Activated CD4-positive, alpha-beta T cell treated with anti-CD3 and anti-CD28 coated beads, Interleukin-2, amount 10 ng/mL, durations not matched to agents 24 days and 14 days (primary cell): Measurements from ENCODE around the gene OTUB2. TPM values are rescaled to one million over a fixed set of nuclear protein-coding genes. Genes with fewer than 3 reads are reported as not detected.

Experiments
- DNase-seq: peaks from one replicate; pipeline ENCODE4 v3.0.0; 2022
- H3K27ac Mint-ChIP-seq: one replicate; pipeline ENCODE4 v1.8.0; 2022; ENCODE audit warnings: mild to moderate bottlenecking, mixed read lengths
- H3K27me3 Mint-ChIP-seq: one replicate; pipeline ENCODE4 v1.8.0; 2022; ENCODE audit warnings: mixed read lengths
- H3K36me3 Mint-ChIP-seq: one replicate; pipeline ENCODE4 v1.8.0; 2022; ENCODE audit warnings: low read depth, mild to moderate bottlenecking, mixed read lengths
- H3K4me1 Mint-ChIP-seq: one replicate; pipeline ENCODE4 v1.8.0; 2021; ENCODE audit warnings: mixed read lengths
- H3K4me3 Mint-ChIP-seq: one replicate; pipeline ENCODE4 v1.8.0; 2022; ENCODE audit warnings: mild to moderate bottlenecking, moderate library complexity, mixed read lengths
- H3K9me3 Mint-ChIP-seq: one replicate; pipeline ENCODE4 v1.8.0; 2021; ENCODE audit warnings: mixed read lengths
- intact Hi-C: fragments of 100-400 bp; cut with micrococcal nuclease; formaldehyde crosslinking; loops from one replicate; pipeline ENCODE4 v1.15.1; 2023
- total RNA-seq: library from RNA; stranded (reverse); gene quantifications from 2 replicates; pipeline ENCODE4 v1.2.3, GENCODE V29; 2022

OTUB2 gene
- total RNA-seq, 1 donor from 2014 or later = 1.7 TPM

DNA sequence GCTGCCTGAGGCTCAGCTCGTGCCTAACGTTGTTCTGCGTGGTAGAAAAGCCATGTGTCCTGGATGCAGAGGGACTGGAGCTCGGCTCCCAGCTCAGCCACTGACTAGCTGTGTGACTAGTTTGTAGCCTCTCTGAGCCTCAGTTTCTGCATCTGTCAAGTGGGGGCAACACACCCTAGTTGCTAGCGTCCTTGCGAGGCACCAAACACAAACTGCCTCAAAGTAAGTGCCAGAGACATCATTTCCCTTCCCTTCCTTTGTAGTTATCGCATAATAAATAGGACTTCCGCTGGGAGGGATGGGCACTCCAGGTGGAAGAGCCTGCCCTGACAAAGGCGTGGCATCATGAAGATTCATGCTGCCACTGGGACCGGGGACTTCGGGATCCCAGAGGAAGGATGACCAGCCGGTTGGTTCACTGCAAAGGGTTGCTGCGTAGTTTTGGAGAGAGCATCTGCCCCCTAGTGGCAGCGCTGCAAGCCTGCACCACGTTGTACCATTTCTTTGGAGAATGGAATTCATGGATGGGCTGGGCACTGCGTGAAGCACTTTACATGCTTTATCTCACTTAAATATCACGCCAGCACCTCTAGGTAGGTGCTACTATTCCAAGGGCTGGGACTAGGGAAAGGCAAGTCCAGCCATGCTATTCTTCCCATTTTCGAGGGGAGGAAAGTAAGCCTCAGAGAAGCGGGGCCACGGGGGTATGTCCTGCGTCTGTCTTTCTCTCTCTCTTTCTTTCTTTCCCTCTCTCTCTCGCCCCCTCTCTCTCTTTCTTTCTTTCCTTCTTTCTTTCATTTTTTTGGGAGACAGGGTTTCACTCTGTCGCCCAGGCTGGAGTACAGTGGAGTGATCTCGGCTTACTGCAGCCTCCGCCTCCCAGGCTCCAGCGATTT is 24.4 kb upstream of the OTUB2 start:
- Mint-ChIP-seq H3K27ac (peak overlapping the region; percentile 77), H3K4me3 (peak overlapping the region; percentile 32), H3K36me3 (no peaks in the 10 kb centered on the region), H3K27me3 (no peaks in the 10 kb centered on the region), H3K4me1 (peaks cover 39% of the 10 kb centered on the region), H3K9me3 (no peaks in the 10 kb centered on the region)
- DNase-seq = peak; percentile 88
- intact Hi-C loops = loop anchor here (1.0 kb wide), 2 partner anchors 25 to 62 kb away; partner anchors contain the start of gene ASB2

DNA sequence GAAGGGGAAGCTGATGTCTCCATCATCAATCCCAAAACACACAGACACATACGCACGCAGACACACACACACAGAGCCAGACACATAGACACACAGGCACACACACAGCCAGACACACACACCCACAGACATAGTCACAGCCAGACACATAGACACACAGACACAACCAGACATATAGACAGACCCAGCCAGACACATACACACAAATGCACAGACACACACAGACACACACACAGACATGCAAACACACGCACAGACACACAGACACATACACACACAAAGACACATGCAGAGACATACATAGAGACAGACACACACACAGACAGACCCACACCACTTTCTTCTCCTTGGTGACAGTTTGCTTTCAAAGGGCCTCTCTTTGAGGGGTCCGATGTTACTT is 22.7 kb upstream of the OTUB2 start:
- Mint-ChIP-seq H3K9me3 (no peaks in the 10 kb centered on the region), H3K4me3 (no peak overlapping the region), H3K36me3 (no peaks in the 10 kb centered on the region), H3K27me3 (no peaks in the 10 kb centered on the region), H3K4me1 (peaks cover 38% of the 10 kb centered on the region), H3K27ac (peak overlapping the region; percentile 7)
- no peak for DNase-seq
- intact Hi-C loops = no loop called here

DNA sequence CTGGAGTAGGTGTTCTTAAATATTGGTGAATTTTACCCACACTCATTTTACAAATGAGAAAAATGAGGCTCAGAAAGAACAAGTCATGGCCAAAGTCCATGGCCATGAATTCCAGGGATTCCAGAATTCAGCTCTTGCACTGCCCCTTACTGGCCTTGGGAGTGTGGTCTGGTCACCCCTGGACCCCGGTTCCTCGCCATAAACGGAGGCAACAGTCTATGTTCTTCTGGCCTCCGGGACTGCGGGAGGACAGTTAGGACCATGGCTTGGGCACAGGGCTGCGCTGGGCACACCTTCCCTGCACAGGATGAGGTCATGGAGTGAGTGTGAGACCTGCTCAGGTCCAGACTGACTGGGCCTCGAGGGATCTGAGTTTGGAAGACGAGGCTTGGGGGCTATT is 22.1 kb upstream of the OTUB2 start:
- Mint-ChIP-seq H3K27me3 (no peaks in the 10 kb centered on the region), H3K9me3 (no peaks in the 10 kb centered on the region), H3K27ac (no peak overlapping the region), H3K4me1 (peaks cover 37% of the 10 kb centered on the region), H3K36me3 (no peaks in the 10 kb centered on the region), H3K4me3 (no peak overlapping the region)
- intact Hi-C loops = no loop called here
- no peak for DNase-seq

DNA sequence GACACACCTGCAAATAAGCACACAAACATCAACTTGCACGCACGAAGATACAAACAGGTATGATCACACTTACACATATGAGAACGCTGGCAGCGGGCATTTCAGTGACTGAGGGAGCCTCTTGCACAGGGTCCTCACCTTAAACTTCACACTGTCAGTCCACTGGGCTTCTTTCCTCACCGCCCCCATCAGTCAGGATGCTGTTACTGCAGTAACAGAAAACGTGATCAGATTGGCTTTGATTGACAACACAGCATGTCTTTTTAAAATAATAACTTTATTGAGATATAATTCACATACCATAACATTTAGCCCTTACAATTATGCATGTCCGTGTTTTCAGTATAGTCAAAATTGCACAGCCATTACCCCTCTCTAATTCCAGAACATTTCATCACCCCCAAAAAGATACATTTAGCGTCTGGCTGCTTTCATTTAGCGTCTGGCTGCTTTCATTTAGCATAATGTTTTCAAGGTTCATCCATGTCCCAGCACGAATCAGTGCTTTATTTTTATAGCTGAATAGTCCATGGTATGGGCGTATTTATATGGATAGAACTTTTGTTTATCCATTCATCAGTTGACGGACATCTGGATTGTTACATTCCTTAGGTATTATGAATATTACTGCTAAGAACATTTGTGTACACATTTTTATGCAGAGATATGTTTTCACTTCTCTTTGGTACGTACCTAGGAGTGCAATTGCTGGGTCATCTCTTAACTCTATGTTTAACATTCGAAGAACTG is 20.6 kb upstream of the OTUB2 start:
- intact Hi-C loops = loop anchor here (1.0 kb wide), 2 partner anchors 41 to 66 kb away; no protein-coding TSS in a partner anchor
- no peak overlapping the region for H3K27ac Mint-ChIP-seq
- H3K9me3 Mint-ChIP-seq = no peaks in the 10 kb centered on the region
- peaks cover 44% of the 10 kb centered on the region for H3K4me1 Mint-ChIP-seq
- no peak overlapping the region for H3K4me3 Mint-ChIP-seq
- no peaks in the 10 kb centered on the region for H3K36me3 Mint-ChIP-seq
- no peaks in the 10 kb centered on the region for H3K27me3 Mint-ChIP-seq
- peak; percentile 78 for DNase-seq

DNA sequence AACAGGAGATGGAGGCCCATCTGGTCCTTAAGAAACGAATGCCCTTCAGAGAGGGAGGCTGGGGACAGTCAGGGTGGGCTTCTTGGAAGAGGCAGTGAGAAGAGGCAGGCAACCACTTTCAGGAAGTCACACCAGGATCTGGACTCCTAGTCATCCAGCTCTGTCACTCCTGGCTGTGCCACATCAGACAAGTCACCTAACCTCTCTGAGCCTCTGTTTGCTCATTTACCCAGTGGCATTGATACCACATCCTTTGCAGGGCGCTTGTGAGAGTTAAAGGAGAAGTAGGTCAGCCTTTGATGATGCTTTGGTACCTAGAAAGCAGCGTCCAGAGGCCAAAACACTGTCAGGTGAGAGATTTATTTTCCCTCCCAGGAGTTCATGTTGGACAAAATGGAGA is 17.9 kb upstream of the OTUB2 start:
- peaks cover 50% of the 10 kb centered on the region for H3K4me1 Mint-ChIP-seq
- no peak for DNase-seq
- no peaks in the 10 kb centered on the region for H3K36me3 Mint-ChIP-seq
- no peak overlapping the region for H3K4me3 Mint-ChIP-seq
- H3K27ac Mint-ChIP-seq = no peak overlapping the region
- no peaks in the 10 kb centered on the region for H3K9me3 Mint-ChIP-seq
- intact Hi-C loops = no loop called here
- no peaks in the 10 kb centered on the region for H3K27me3 Mint-ChIP-seq

DNA sequence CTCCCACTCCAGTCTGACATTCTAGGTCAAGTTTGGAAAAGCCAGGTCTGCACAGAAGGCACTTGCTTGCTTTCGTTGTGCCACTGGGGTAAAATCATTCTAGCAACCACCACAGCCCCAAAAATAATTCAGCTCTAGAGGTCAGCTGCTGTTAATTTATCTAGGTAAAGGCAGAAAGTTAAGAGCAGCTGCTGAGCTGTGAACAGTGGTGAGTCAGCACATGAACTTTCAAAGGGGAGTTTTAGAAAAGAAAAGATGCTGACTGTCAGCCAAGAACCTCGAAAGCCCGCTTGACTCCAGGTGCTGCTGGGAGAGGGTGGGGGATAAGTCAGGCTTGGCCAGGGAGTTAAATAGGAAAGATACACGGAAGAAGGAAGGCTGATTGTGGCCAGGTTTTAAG is 16.4 kb upstream of the OTUB2 start:
- intact Hi-C loops = no loop called here
- H3K4me3 Mint-ChIP-seq = peak overlapping the region; percentile 49
- H3K27me3 Mint-ChIP-seq = no peaks in the 10 kb centered on the region
- H3K27ac Mint-ChIP-seq = peak overlapping the region; percentile 48
- DNase-seq = no peak
- H3K9me3 Mint-ChIP-seq = no peaks in the 10 kb centered on the region
- H3K4me1 Mint-ChIP-seq = peaks cover 51% of the 10 kb centered on the region
- H3K36me3 Mint-ChIP-seq = peaks cover 2% of the 10 kb centered on the region

DNA sequence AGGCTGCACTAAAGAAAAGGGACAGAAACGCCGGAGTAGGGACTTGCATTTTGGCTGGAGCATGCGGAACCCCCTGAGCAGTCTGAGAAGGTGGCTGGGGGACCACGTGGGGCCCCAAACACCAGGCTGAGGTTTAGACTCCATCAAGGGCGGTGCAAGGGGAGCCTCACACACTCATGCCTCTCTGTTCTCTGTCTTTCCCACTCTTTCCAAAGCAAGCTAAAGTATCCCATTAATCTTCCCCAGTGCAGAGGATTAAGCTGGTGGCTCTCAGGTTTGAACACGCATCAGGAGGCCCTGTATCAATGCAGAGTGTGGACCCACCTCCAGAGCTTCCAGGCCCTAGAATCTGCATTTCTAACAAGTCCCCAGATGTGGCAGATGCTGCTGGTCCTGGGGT is 15.5 kb upstream of the OTUB2 start:
- Mint-ChIP-seq H3K9me3 (no peaks in the 10 kb centered on the region), H3K27me3 (no peaks in the 10 kb centered on the region), H3K27ac (no peak overlapping the region), H3K4me1 (peaks cover 48% of the 10 kb centered on the region), H3K4me3 (no peak overlapping the region), H3K36me3 (peaks cover 2% of the 10 kb centered on the region)
- no peak for DNase-seq
- intact Hi-C loops = no loop called here

DNA sequence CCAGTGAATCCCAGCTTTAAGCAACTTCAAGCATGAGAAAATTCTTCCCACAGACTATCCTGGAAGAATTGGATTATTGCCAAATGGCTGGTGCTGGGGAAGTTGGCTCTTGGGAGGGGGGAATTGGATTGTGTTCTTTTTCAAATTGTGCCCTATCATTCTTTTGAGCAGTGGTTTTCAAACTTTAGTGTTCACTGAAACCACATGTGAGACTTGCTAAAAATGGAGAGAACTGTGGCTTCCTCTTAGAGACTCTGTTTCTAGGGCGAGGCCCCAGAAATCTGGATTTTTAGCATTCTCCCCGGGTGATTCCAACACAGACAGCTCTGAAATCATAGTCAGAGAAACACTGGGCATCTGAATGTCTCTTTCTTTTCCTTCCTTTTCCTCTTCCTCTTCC is 14.3 kb upstream of the OTUB2 start:
- H3K9me3 Mint-ChIP-seq = no peaks in the 10 kb centered on the region
- H3K36me3 Mint-ChIP-seq = peaks cover 2% of the 10 kb centered on the region
- intact Hi-C loops = loop anchor here (1.0 kb wide), 1 partner anchor 10 kb away; no protein-coding TSS in a partner anchor
- peak; percentile 81 for DNase-seq
- peak overlapping the region; percentile 62 for H3K27ac Mint-ChIP-seq
- H3K4me1 Mint-ChIP-seq = peaks cover 46% of the 10 kb centered on the region
- H3K27me3 Mint-ChIP-seq = no peaks in the 10 kb centered on the region
- peak overlapping the region; percentile 56 for H3K4me3 Mint-ChIP-seq

DNA sequence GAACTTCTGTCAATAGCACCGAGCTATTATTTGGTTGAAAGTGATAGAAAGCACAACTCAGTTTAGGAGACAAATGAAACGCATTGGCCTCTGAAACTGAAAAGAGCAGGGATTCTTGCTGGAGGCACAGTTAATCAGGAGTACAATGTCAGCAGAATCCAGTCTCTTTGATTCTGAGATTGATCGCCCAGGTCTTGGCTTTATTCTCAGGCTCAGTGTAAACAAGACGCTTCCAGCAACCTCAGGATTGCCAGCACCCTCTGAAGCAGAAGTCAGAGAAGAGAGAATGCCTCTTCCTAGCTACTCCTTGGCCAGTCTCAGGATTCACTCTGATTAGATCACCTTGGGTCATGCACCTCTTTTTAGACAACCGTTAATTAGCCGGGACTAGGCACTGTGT is 11.8 kb upstream of the OTUB2 start:
- no peak for DNase-seq
- Mint-ChIP-seq H3K4me1 (peaks cover 32% of the 10 kb centered on the region), H3K27me3 (peaks cover 10% of the 10 kb centered on the region), H3K36me3 (peaks cover 2% of the 10 kb centered on the region), H3K27ac (no peak overlapping the region), H3K4me3 (no peak overlapping the region), H3K9me3 (no peaks in the 10 kb centered on the region)
- intact Hi-C loops = no loop called here

DNA sequence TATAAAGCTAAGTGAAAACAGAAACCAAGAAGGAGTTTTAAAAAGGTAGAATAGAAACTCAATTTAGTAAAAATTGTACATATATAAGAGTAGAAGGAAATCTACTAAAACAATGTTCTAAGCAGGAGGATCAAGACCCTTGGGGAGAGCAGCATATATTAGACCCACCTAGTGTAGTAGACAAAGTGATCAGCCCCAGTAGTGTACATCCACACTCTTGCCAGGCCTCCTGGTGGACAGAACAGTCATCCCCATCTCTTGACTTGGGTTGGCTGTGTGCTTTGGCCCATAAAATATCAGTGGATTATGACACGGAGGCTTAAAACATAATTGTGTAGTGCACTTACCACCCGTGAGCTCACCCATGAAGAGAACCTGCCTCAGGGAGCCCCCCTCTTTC is 10.9 kb upstream of the OTUB2 start:
- intact Hi-C loops = no loop called here

DNA sequence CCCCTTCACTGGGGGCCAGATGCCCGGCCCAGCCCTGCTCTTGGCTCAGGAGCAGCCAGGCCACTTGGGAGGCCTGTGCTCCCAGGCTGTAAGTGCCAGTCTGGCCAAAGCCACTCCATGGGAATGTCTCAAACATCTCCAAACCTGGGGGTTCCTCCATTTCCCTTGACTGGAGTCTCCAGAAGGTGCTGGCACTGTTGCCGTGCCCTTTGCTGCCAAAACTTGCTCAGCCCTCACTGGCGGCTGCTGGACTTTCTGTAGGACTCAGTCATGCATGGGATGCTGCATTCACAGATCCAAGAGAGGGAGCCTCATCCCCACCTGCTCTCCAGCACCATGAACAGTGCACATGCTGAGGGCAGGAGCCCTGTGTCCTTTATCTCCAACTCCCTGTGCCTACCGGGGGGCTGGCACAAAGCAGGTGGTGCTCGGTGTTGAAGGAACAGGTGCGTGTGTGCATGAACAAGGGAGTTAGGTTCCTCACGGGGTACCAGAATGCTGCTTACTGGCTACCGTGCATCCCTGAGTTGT is 9.6 kb upstream of the OTUB2 start:
- peaks cover 2% of the 10 kb centered on the region for H3K36me3 Mint-ChIP-seq
- intact Hi-C loops = no loop called here
- H3K4me1 Mint-ChIP-seq = peaks cover 27% of the 10 kb centered on the region
- no peak overlapping the region for H3K27ac Mint-ChIP-seq
- no peak overlapping the region for H3K4me3 Mint-ChIP-seq
- no peaks in the 10 kb centered on the region for H3K9me3 Mint-ChIP-seq
- no peak for DNase-seq
- peaks cover 11% of the 10 kb centered on the region for H3K27me3 Mint-ChIP-seq

More for the DNA sequence above, 10.9 kb upstream of the OTUB2 start:
- Mint-ChIP-seq H3K4me3 (no peak overlapping the region), H3K9me3 (no peaks in the 10 kb centered on the region), H3K27ac (no peak overlapping the region), H3K36me3 (peaks cover 2% of the 10 kb centered on the region), H3K27me3 (peaks cover 10% of the 10 kb centered on the region), H3K4me1 (peaks cover 27% of the 10 kb centered on the region)
- no peak for DNase-seq

DNA sequence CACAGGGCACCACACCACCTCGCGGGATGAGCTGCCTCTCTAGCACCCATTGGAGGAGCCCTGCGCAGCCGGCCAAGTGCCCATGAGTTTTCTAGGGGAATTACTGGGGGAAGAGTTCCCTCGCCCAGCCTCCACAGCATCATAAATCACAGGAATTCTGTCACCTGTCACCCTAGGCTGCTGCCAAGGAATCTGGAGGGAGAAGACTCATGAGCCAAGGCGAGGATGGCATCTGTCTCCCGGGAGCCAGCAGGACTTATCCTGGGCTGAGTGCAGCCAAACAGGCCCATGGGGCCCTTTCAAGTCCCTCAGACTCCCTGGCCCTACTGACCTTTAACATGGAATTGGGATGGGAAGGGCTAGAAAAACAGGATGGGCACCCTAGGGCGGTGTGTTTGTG is 7.8 kb upstream of the OTUB2 start:
- H3K27me3 Mint-ChIP-seq = peaks cover 11% of the 10 kb centered on the region
- intact Hi-C loops = no loop called here
- peaks cover 2% of the 10 kb centered on the region for H3K36me3 Mint-ChIP-seq
- H3K27ac Mint-ChIP-seq = no peak overlapping the region
- H3K4me3 Mint-ChIP-seq = no peak overlapping the region
- DNase-seq = no peak
- peaks cover 36% of the 10 kb centered on the region for H3K4me1 Mint-ChIP-seq
- no peaks in the 10 kb centered on the region for H3K9me3 Mint-ChIP-seq

DNA sequence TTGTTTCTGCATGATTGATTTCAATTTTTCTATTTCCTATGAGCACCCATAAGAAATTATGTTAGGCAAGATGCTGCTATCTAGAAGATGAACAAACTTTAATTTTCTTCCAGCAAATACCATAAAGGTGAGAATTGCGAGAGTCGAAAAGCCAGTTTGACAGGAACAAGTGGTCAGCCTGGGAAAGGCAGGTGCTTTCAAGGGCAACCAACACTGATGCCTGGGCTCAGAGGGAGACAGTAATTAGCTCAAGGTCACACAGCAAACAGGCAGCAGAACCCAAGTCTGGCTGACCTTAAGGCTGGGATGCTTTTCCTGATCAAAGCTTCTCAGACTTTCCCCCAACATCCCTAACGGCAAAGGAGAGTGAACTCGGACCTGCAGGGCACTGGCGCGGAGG is 6.8 kb upstream of the OTUB2 start:
- DNase-seq = no peak
- H3K4me3 Mint-ChIP-seq = no peak overlapping the region
- peaks cover 11% of the 10 kb centered on the region for H3K27me3 Mint-ChIP-seq
- H3K4me1 Mint-ChIP-seq = peaks cover 40% of the 10 kb centered on the region
- no peaks in the 10 kb centered on the region for H3K36me3 Mint-ChIP-seq
- no peak overlapping the region for H3K27ac Mint-ChIP-seq
- intact Hi-C loops = no loop called here
- no peaks in the 10 kb centered on the region for H3K9me3 Mint-ChIP-seq

DNA sequence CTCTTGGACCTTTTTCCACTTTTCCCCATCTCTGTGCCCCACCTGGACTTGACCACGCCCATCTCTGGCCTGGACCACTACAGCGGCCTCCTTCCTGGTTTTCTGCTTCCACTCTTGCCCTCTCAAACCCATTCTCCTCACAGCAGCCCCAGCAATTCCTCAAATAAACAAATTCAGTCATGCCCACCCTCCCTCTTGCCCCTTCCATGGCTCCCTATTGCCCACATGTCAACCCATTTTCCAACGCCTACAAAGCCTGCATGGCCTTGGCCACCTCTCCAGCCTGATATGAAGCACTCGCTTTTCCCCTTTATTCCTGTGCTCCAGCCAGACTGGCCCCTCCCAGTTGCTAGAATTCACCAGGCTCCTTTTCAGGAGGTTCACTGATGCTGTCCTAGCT is 5.9 kb upstream of the OTUB2 start:
- Mint-ChIP-seq H3K4me3 (no peak overlapping the region), H3K9me3 (no peaks in the 10 kb centered on the region), H3K27me3 (peaks cover 11% of the 10 kb centered on the region), H3K4me1 (peaks cover 37% of the 10 kb centered on the region), H3K36me3 (no peaks in the 10 kb centered on the region), H3K27ac (peak overlapping the region; percentile 43)
- no peak for DNase-seq
- intact Hi-C loops = loop anchor here (10.0 kb wide), 1 partner anchor 375 kb away; no protein-coding TSS in a partner anchor
